Brain microvascular endothelial cell (primary cell): ENCODE data around the gene NOSTRIN.

ENCODE experiments used
- DNase-seq: peaks from one replicate; pipeline ENCODE4 v3.0.0-alpha.2; 2020
- H3K27ac ChIP-seq: fragments of 250-450 bp; sonication (Bioruptor Pico); 2 replicates; pipeline ENCODE4 v1.5.1; 2020; ENCODE audit warnings: mild to moderate bottlenecking, moderate library complexity
- H3K27me3 ChIP-seq: fragments of 250-450 bp; sonication (Bioruptor Pico); replicated peaks from 2 replicates; pipeline ENCODE4 v1.5.1; 2020; ENCODE audit warnings: mild to moderate bottlenecking
- H3K36me3 ChIP-seq: fragments of 250-450 bp; sonication (Bioruptor Pico); replicated peaks from 2 replicates; pipeline ENCODE4 v1.5.1; 2020; ENCODE audit warnings: mild to moderate bottlenecking
- H3K4me3 ChIP-seq: 2 replicates; pipeline ENCODE4 v1.5.1; 2011; ENCODE audit warnings: low read depth, mild to moderate bottlenecking, control low read depth, low read length, moderate library complexity
- in situ Hi-C: cut with HindIII; loops from 2 replicates; pipeline ENCODE4 v1.10.0; 2017; ENCODE audit warnings: low sequenced_read_pairs, low pct_ligation_motif_present
- TF ChIP-seq, protein P1 (sequence below): IDR thresholded peaks from 2 replicates; pipeline ENCODE4 v1.5.1; 2011; ENCODE audit warnings: low read depth, mild to moderate bottlenecking, moderate library complexity, low read length, control low read depth, inconsistent platforms; ENCODE audit errors: missing control alignments

NOSTRIN gene

DNA sequence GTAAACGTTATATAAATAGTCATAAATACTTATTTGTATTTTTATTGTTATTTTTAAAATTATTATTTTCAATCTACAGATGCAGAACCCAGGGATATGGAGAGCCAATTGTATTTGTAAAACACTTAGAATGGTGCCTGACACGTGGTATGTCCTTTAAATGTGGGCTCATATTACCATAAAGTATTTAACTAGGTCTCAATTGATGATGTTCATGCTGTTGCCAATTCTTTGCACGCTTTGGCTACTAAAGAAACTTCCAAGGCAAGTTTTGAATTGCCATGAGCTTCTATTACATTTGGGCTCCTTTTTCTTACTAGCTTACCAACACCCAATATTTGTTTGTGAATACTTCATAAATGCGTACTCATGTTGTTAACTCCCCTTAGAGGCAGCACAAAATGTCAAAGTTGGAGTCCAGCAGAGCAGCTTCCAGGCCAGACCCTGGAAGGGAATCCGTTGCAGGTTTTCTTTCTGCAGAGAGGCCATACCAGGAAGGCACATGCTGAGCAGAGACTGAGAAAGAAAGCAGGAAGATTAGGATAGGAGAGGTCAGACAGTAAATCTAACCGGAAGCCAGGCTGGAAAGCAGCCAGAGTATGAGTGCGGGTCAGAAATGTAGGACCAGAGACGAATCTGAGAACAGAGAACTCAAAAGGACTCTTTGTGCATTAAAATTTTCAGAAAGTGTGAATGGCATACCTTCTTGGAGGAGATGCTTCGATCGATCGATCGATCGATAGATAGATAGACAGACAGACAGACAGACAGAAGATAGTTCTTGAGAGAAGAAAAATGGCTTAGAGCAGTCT, 4.2 kb upstream of the NOSTRIN start:
- TF ChIP-seq, protein P1, sequence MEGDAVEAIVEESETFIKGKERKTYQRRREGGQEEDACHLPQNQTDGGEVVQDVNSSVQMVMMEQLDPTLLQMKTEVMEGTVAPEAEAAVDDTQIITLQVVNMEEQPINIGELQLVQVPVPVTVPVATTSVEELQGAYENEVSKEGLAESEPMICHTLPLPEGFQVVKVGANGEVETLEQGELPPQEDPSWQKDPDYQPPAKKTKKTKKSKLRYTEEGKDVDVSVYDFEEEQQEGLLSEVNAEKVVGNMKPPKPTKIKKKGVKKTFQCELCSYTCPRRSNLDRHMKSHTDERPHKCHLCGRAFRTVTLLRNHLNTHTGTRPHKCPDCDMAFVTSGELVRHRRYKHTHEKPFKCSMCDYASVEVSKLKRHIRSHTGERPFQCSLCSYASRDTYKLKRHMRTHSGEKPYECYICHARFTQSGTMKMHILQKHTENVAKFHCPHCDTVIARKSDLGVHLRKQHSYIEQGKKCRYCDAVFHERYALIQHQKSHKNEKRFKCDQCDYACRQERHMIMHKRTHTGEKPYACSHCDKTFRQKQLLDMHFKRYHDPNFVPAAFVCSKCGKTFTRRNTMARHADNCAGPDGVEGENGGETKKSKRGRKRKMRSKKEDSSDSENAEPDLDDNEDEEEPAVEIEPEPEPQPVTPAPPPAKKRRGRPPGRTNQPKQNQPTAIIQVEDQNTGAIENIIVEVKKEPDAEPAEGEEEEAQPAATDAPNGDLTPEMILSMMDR, result no peak
- H3K27ac ChIP-seq, result no peak overlapping the region
- no peaks in the 10 kb centered on the region for H3K36me3 ChIP-seq
- no peaks in the 10 kb centered on the region for H3K27me3 ChIP-seq
- in situ Hi-C loops, result no loop called here
- no peak overlapping the region for H3K4me3 ChIP-seq
- peak; percentile 28 for DNase-seq

DNA sequence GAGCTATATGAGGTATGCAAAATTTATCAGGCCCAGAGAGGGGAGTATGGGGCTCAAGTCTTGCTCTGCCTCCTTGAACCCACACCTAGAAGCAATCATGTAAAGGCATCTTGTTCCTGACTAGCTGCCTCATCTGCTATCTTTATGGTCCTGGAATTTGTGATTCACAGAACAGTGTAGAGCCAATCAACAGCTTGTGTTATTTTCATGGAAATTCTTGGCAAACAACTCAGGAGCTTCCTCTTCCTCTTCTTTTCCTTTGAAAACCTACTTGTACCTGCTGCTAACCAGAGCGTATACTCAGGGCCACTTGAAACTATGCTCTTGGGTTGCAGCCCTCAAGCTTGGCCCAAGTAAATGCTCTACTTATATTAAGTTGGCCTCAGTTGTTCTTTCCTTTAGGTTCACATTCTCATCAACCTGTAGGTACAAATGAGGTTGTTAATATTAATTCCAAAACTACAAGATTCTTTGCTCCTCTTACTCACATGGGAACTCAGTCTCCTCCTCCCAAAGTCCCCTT, 3.5 kb upstream of the NOSTRIN start:
- no peaks in the 10 kb centered on the region for H3K27me3 ChIP-seq
- in situ Hi-C loops, result no loop called here
- TF ChIP-seq, protein P1, result no peak
- H3K4me3 ChIP-seq, result no peak overlapping the region
- DNase-seq, result no peak
- no peaks in the 10 kb centered on the region for H3K36me3 ChIP-seq
- H3K27ac ChIP-seq, result no peak overlapping the region

DNA sequence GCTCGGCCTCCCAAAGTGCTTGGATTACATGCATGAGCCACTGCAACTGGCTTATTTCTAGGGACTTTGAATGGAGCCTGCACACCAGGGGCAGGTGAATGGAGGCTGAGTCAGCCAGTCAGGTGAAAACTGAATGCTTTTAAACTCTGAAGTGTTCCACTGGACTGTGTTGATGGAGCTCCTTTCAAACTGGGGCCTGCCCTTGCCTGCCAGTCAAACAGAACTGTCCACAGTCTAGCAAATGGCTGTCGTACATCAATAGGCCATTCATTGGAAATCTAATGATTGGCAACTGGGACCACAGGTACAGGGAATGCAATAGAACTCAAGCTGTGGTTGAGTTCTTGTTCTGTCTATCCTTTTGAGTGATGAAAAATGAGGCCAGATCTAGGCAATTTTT, 966 bp upstream of the NOSTRIN start:
- TF ChIP-seq, protein P1, result no peak
- Histone ChIP-seq H3K27me3 (no peaks in the 10 kb centered on the region), H3K36me3 (no peaks in the 10 kb centered on the region), H3K27ac (no peak overlapping the region), H3K4me3 (no peak overlapping the region)
- in situ Hi-C loops, result no loop called here
- no peak for DNase-seq

DNA sequence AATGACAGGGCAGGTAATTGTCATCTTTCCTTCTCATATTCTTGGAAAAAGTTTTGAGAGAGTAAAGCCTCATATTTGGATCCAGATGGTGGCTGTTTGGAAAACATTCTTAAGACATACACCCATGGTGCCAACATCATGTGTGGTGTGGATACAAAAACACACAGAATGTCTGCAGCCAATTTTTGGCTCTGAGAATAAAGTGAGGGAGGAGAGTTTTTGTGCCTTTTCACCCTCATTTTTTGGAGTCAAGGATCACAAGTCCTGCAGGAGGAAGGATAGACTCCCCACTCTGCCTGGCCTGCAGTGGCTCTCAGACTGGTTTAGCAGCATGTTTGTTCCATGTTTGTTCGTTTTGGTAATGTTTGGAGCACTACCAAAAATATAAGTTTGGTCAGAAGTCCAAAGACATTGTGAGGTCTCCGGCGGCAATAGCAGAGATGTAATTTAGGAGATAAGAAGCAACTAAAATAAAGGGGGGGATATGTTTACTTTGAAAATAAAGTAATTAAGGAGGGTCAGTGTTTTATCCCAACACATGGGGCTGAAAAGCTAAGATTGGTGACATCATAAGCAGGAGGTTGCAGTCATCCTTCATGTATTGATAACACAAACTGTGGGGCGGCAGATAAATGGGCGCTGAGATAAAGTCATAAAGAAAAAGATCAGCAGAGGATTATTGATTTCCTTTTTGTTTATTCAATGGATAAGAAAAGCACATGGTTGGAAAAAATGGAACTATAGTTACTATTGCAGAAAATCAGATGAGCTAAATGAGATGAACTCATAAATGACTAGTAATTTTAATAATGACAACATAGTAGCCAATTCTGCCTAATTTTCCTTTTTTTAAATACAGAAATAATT, 655 bp downstream of the NOSTRIN start:
- Histone ChIP-seq H3K27me3 (no peaks in the 10 kb centered on the region), H3K27ac (no peak overlapping the region), H3K4me3 (no peak overlapping the region), H3K36me3 (no peaks in the 10 kb centered on the region)
- DNase-seq, result no peak
- in situ Hi-C loops, result no loop called here
- TF ChIP-seq, protein P1, result no peak

DNA sequence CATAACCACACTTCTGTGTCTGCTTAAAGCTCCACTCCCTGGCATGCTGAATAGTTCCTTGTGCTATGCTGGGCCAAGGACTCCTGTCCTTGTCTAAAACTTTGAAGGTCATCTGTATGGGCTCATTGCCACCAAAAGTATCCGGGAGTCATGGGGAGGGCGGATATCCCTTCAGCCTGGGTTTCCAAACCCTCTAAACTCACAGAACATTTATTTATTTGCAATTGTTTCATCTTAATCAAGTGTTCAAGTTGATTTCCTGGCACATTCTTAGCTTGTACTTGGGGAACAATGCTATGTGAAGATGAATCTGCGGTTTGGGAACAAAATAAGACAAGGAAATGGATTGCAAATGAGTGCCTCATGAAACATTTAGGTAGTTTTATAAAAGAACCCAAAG, 1.8 kb downstream of the NOSTRIN start:
- in situ Hi-C loops, result no loop called here
- Histone ChIP-seq H3K27me3 (no peaks in the 10 kb centered on the region), H3K27ac (no peak overlapping the region), H3K36me3 (no peaks in the 10 kb centered on the region), H3K4me3 (no peak overlapping the region)
- TF ChIP-seq, protein P1, result no peak
- no peak for DNase-seq
